ENCODE data around the gene GPS1. TPM values are rescaled to one million over a fixed set of nuclear protein-coding genes. Genes with fewer than 3 reads are reported as not detected.

GPS1 gene
- total and polyA plus RNA-seq, 10 of the 15 experiments (the other 5 are each of a cell fraction or from before 2014, with no cell fraction given), result 2.2 to 146 (median 77.7) TPM

- WGBS (ENCODE audit: insufficient coverage, insufficient replicate concordance, low lambda C conversion rate, missing lambda C conversion rate), result 95% methylated on average over 11 of the region's 11 CpGs
- peaks cover 25% of the 10 kb centered on the region for H3K4me1 ChIP-seq (ENCODE audit: control insufficient read depth, insufficient read depth, low read length)
- H2AFZ ChIP-seq (ENCODE audit: control insufficient read depth, low read depth, low read length), result no peak overlapping the region
- BruUV-seq (replicated peaks), result TSS peak; percentile 74
- H3K4me3 ChIP-seq, result peak overlapping the region; percentile 77; the same call in 1 of the 2 replicates
- FAIRE-seq (no peak), ATAC-seq (no peak), DNase-seq (ENCODE audit: low read depth, low spot score) (no peak)
- intact Hi-C loops (cut with micrococcal nuclease; ENCODE audit: unreplicated experiment) (loop anchor here (5.0 kb wide), 1 partner anchor 47 kb away; no protein-coding TSS in a partner anchor), in situ Hi-C loops (cut with MboI) (no loop called here)
- H3K9me3 ChIP-seq (replicated peaks; ENCODE audit: control insufficient read depth, insufficient read depth, low read length), result no peaks in the 10 kb centered on the region
- TF ChIP-seq SMC3 (IDR thresholded peaks at IDR 0.05; ENCODE audit: borderline replicate concordance, low read length) (no peak), SPI1 (IDR thresholded peaks at IDR 0.05; ENCODE audit: borderline replicate concordance, insufficient read depth, low read depth, low read length) (no peak)
- TF ChIP-seq, protein P1, sequence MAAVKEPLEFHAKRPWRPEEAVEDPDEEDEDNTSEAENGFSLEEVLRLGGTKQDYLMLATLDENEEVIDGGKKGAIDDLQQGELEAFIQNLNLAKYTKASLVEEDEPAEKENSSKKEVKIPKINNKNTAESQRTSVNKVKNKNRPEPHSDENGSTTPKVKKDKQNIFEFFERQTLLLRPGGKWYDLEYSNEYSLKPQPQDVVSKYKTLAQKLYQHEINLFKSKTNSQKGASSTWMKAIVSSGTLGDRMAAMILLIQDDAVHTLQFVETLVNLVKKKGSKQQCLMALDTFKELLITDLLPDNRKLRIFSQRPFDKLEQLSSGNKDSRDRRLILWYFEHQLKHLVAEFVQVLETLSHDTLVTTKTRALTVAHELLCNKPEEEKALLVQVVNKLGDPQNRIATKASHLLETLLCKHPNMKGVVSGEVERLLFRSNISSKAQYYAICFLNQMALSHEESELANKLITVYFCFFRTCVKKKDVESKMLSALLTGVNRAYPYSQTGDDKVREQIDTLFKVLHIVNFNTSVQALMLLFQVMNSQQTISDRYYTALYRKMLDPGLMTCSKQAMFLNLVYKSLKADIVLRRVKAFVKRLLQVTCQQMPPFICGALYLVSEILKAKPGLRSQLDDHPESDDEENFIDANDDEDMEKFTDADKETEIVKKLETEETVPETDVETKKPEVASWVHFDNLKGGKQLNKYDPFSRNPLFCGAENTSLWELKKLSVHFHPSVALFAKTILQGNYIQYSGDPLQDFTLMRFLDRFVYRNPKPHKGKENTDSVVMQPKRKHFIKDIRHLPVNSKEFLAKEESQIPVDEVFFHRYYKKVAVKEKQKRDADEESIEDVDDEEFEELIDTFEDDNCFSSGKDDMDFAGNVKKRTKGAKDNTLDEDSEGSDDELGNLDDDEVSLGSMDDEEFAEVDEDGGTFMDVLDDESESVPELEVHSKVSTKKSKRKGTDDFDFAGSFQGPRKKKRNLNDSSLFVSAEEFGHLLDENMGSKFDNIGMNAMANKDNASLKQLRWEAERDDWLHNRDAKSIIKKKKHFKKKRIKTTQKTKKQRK (IDR thresholded peaks at IDR 0.05; ENCODE audit: low read depth, low read length), result no peak
- H3K4me2 ChIP-seq (ENCODE audit: control insufficient read depth, insufficient read depth), result peak overlapping the region; percentile 88; the same call in 1 of the 2 replicates
- ChIA-PET SMC1A (ENCODE audit: uncharacterized antibody, unreplicated experiment) (interaction anchor here (1.1 kb wide), 1 partner anchor 49 kb away, joined by 3 read pairs; no protein-coding TSS in a partner anchor), POLR2A (interaction anchor here (0.5 to 1.8 kb wide), 3 partner anchors 9 to 475 kb away, joined by 3 to 7 read pairs (median 7); partner anchors contain the start of gene DCXR), CTCF (no interaction called here), RAD21 (ENCODE audit: unreplicated experiment) (no interaction called here)
- H4K20me1 ChIP-seq (ENCODE audit: control insufficient read depth, insufficient read depth), result no peaks in the 10 kb centered on the region
- H3K79me2 ChIP-seq (ENCODE audit: control insufficient read depth, insufficient read depth, low read length), result peaks cover 19% of the 10 kb centered on the region
- H3K9ac ChIP-seq (ENCODE audit: control insufficient read depth, insufficient read depth, low read length), result peak overlapping the region; percentile 84
- peaks cover 0 to 1% of the 10 kb centered on the region in 2 experiments; a peak in 1 of 4 replicates for H3K36me3 ChIP-seq (ENCODE audit: control insufficient read depth in 2 of 2, insufficient read depth in 2 of 2, low read length in 1 of 2)
- H3K27ac ChIP-seq (ENCODE audit: control insufficient read depth, insufficient read depth), result peak overlapping the region; percentile 87
- no peaks in the 10 kb centered on the region for H3K27me3 ChIP-seq (replicated peaks in 1 of 2; ENCODE audit: control insufficient read depth in 2 of 2, insufficient read depth in 2 of 2, low read length in 1 of 2)
Measured at GRCh38 chr17:82104797-82105416, 53.2 kb downstream of the GPS1 start.
